ENCODE measurements around the gene GPR151. TPM values are rescaled to one million over a fixed set of nuclear protein-coding genes. Genes with fewer than 3 reads are reported as not detected.

Gene GPR151
- total and polyA plus RNA-seq, 2 of the 8 experiments (the other 6 are each of a cell fraction or from before 2014, with no cell fraction given), result 0.03 TPM; not detected in 1

DNA sequence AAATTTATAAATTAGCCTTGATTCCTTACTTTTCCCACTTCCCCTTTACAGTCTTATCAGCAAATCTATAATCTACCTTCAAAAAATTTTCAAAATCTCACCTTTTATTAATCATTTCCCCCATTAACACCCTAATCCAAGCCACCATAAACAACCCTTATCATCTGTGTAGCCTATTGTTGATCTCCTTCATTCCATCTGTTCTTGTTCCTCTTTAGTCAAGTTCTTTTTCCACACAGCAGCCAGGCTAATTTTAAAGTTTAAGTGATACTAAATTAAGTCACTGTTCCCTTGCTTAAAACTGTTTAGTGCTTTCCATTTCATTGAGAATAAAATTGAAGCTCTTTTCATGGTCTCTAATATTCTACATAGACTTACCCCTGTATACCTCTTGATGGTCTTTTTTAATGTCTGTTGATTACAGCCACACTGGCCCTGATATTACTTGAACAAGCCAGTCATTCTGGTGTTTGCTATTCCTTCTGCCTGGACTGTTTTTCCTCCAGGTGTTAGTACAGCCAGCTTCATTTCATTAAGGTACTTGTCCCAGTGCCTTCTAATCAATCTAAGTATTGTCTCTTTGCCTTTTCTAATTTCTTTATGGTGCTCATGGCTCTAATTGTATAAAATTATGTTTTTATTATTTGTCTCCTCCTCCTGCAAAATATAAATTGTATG lies 31.1 kb downstream of the GPR151 start (continued):
- TF ChIP-seq, protein P1, sequence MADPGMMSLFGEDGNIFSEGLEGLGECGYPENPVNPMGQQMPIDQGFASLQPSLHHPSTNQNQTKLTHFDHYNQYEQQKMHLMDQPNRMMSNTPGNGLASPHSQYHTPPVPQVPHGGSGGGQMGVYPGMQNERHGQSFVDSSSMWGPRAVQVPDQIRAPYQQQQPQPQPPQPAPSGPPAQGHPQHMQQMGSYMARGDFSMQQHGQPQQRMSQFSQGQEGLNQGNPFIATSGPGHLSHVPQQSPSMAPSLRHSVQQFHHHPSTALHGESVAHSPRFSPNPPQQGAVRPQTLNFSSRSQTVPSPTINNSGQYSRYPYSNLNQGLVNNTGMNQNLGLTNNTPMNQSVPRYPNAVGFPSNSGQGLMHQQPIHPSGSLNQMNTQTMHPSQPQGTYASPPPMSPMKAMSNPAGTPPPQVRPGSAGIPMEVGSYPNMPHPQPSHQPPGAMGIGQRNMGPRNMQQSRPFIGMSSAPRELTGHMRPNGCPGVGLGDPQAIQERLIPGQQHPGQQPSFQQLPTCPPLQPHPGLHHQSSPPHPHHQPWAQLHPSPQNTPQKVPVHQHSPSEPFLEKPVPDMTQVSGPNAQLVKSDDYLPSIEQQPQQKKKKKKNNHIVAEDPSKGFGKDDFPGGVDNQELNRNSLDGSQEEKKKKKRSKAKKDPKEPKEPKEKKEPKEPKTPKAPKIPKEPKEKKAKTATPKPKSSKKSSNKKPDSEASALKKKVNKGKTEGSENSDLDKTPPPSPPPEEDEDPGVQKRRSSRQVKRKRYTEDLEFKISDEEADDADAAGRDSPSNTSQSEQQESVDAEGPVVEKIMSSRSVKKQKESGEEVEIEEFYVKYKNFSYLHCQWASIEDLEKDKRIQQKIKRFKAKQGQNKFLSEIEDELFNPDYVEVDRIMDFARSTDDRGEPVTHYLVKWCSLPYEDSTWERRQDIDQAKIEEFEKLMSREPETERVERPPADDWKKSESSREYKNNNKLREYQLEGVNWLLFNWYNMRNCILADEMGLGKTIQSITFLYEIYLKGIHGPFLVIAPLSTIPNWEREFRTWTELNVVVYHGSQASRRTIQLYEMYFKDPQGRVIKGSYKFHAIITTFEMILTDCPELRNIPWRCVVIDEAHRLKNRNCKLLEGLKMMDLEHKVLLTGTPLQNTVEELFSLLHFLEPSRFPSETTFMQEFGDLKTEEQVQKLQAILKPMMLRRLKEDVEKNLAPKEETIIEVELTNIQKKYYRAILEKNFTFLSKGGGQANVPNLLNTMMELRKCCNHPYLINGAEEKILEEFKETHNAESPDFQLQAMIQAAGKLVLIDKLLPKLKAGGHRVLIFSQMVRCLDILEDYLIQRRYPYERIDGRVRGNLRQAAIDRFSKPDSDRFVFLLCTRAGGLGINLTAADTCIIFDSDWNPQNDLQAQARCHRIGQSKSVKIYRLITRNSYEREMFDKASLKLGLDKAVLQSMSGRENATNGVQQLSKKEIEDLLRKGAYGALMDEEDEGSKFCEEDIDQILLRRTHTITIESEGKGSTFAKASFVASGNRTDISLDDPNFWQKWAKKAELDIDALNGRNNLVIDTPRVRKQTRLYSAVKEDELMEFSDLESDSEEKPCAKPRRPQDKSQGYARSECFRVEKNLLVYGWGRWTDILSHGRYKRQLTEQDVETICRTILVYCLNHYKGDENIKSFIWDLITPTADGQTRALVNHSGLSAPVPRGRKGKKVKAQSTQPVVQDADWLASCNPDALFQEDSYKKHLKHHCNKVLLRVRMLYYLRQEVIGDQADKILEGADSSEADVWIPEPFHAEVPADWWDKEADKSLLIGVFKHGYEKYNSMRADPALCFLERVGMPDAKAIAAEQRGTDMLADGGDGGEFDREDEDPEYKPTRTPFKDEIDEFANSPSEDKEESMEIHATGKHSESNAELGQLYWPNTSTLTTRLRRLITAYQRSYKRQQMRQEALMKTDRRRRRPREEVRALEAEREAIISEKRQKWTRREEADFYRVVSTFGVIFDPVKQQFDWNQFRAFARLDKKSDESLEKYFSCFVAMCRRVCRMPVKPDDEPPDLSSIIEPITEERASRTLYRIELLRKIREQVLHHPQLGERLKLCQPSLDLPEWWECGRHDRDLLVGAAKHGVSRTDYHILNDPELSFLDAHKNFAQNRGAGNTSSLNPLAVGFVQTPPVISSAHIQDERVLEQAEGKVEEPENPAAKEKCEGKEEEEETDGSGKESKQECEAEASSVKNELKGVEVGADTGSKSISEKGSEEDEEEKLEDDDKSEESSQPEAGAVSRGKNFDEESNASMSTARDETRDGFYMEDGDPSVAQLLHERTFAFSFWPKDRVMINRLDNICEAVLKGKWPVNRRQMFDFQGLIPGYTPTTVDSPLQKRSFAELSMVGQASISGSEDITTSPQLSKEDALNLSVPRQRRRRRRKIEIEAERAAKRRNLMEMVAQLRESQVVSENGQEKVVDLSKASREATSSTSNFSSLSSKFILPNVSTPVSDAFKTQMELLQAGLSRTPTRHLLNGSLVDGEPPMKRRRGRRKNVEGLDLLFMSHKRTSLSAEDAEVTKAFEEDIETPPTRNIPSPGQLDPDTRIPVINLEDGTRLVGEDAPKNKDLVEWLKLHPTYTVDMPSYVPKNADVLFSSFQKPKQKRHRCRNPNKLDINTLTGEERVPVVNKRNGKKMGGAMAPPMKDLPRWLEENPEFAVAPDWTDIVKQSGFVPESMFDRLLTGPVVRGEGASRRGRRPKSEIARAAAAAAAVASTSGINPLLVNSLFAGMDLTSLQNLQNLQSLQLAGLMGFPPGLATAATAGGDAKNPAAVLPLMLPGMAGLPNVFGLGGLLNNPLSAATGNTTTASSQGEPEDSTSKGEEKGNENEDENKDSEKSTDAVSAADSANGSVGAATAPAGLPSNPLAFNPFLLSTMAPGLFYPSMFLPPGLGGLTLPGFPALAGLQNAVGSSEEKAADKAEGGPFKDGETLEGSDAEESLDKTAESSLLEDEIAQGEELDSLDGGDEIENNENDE (IDR thresholded peaks at IDR 0.05; ENCODE audit: insufficient replicate concordance, low read length), result no peak
- TF ChIP-seq, protein P2, sequence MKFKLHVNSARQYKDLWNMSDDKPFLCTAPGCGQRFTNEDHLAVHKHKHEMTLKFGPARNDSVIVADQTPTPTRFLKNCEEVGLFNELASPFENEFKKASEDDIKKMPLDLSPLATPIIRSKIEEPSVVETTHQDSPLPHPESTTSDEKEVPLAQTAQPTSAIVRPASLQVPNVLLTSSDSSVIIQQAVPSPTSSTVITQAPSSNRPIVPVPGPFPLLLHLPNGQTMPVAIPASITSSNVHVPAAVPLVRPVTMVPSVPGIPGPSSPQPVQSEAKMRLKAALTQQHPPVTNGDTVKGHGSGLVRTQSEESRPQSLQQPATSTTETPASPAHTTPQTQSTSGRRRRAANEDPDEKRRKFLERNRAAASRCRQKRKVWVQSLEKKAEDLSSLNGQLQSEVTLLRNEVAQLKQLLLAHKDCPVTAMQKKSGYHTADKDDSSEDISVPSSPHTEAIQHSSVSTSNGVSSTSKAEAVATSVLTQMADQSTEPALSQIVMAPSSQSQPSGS (IDR thresholded peaks at IDR 0.05; ENCODE audit: low read length), result no peak
- TF ChIP-seq EP300 (IDR thresholded peaks at IDR 0.05; ENCODE audit: borderline replicate concordance in 1 of 2, low read depth in 2 of 2, low read length in 2 of 2), result no peak
- no peak for TF ChIP-seq SAP30 (IDR thresholded peaks at IDR 0.05; ENCODE audit: insufficient read depth, insufficient replicate concordance, low read length)
